Keratinocyte (primary cell): ENCODE measurements around the gene TEX38. TPM values are rescaled to one million over a fixed set of nuclear protein-coding genes. Genes with fewer than 3 reads are reported as not detected.
"Not testable (repeated sequence)": the region's sequence is repeated elsewhere in the genome, so short reads cannot be mapped to it uniquely, and the experiment has no call there.

Experiments used
- DNase-seq: peaks from one replicate; pipeline ENCODE4 v3.0.0-alpha.2; 2011; ENCODE audit warnings: low read depth, missing footprints, low spot score
- FAIRE-seq: peaks from 2 replicates; lab custom pipeline; 2011; peaks lifted over from hg19 to GRCh38; lab: Jason Lieb, UNC
- H2AFZ ChIP-seq: 2 replicates; pipeline ENCODE4 v1.6.0; 2012; ENCODE audit warnings: low read length, control low read depth, inconsistent platforms; ENCODE audit not compliant: control insufficient read depth
- H3K27ac ChIP-seq: 2 replicates; pipeline ENCODE4 v1.5.1; 2011; ENCODE audit warnings: low read length; ENCODE audit not compliant: control insufficient read depth, insufficient read depth
- H3K27me3 ChIP-seq: 3 replicates; pipeline ENCODE4 v1.6.0; 2011; ENCODE audit warnings: low read length; ENCODE audit not compliant: control insufficient read depth, insufficient read depth; ENCODE audit errors: extremely low read depth
- H3K36me3 ChIP-seq, 2 experiments: 2 replicates in 1 of 2; 3 replicates in 1 of 2; pipeline ENCODE4 v1.5.1; 2011; ENCODE audit warnings: low read length in 2 of 2, mild to moderate bottlenecking in 1 of 2; ENCODE audit not compliant: control insufficient read depth in 2 of 2, insufficient read depth in 2 of 2; ENCODE audit errors: extremely low read depth in 1 of 2
- H3K4me1 ChIP-seq: 3 replicates; pipeline ENCODE4 v1.5.1; 2011; ENCODE audit warnings: low read length; ENCODE audit not compliant: control insufficient read depth, insufficient read depth; ENCODE audit errors: extremely low read depth
- H3K4me2 ChIP-seq: 3 replicates; pipeline ENCODE4 v1.6.0; 2011; ENCODE audit warnings: low read depth, low read length; ENCODE audit not compliant: control insufficient read depth, insufficient read depth; ENCODE audit errors: extremely low read depth
- H3K4me3 ChIP-seq, 3 experiments: fragments of 200-600 bp in 1 of 3; sonication (generic) in 1 of 3; 2 replicates in 2 of 3; 3 replicates in 1 of 3; pipeline ENCODE4 v1.5.1; 2011 to 2016; ENCODE audit warnings: low read length in 3 of 3, mild to moderate bottlenecking in 3 of 3, control low read depth in 2 of 3, inconsistent platforms in 1 of 3, low read depth in 1 of 3, mixed read lengths in 1 of 3, mixed run types in 1 of 3, moderate library complexity in 1 of 3; ENCODE audit not compliant: control insufficient read depth in 2 of 3, insufficient read depth in 2 of 3; ENCODE audit errors: extremely low read depth in 1 of 3
- H3K79me2 ChIP-seq: 2 replicates; pipeline ENCODE4 v1.6.0; 2012; ENCODE audit warnings: low read length; ENCODE audit not compliant: control insufficient read depth, insufficient read depth
- H3K9ac ChIP-seq: 3 replicates; pipeline ENCODE4 v1.6.0; 2011; ENCODE audit warnings: low read length; ENCODE audit not compliant: control insufficient read depth, insufficient read depth; ENCODE audit errors: extremely low read depth
- H3K9me1 ChIP-seq: 3 replicates; pipeline ENCODE4 v1.6.0; 2011; ENCODE audit warnings: low read length; ENCODE audit not compliant: control insufficient read depth, insufficient read depth; ENCODE audit errors: extremely low read depth
- H3K9me3 ChIP-seq: 2 replicates; pipeline ENCODE4 v1.5.1; 2012; ENCODE audit warnings: low read depth, low read length; ENCODE audit not compliant: control insufficient read depth
- H4K20me1 ChIP-seq: 3 replicates; pipeline ENCODE4 v1.6.0; 2011; ENCODE audit warnings: low read length; ENCODE audit not compliant: control insufficient read depth, insufficient read depth; ENCODE audit errors: extremely low read depth
- CTCF ChIP-seq, 3 experiments: IDR thresholded peaks in 1 of 3; conservative IDR thresholded peaks in 1 of 3; optimal IDR thresholded peaks in 1 of 3; 2 replicates in 2 of 3; 3 replicates in 1 of 3; pipeline versions ENCODE3 to v1.5.1; 2011; ENCODE audit warnings: low read length in 3 of 3, mild to moderate bottlenecking in 3 of 3, moderate library complexity in 2 of 3, control low read depth in 1 of 3, inconsistent platforms in 1 of 3; ENCODE audit not compliant: insufficient read depth in 2 of 3; ENCODE audit errors: extremely low read depth in 1 of 3
- EZH2 ChIP-seq: IDR thresholded peaks from one replicate; pipeline ENCODE4 v1.6.1; 2012; ENCODE audit warnings: inconsistent platforms, mild to moderate bottlenecking, low read length, moderate library complexity
- dilution Hi-C: fragments of 300-500 bp; cut with MboI; formaldehyde crosslinking; loops from one replicate; pipeline ENCODE4 v1.7.0; 2020; ENCODE audit warnings: low sequenced_read_pairs; ENCODE audit not compliant: extremely low pct_ligation_motif_present
- polyA plus RNA-seq, 5 experiments: library from polyadenylated mRNA; depleted of rRNA in 3 of 5; stranded (reverse) in 3 of 5; stranded (forward) in 1 of 5; unstranded in 1 of 5; fragments of >200 nt; gene quantifications; 1 replicate in 1 of 5; 2 replicates in 3 of 5; 3 replicates in 1 of 5; pipeline versions ENCODE4 v1.2.1 to v1.2.3, GENCODE V29; 2011 to 2012; ENCODE audit warnings: missing spikeins in 2 of 5, low read depth in 1 of 5, low replicate concordance in 1 of 5

The TEX38 gene
- polyA plus RNA-seq, 1 donor (not counting 4 experiments of a cell fraction or from before 2014, with no cell fraction given) = not detected

GRCh38 chr1:46659307-46659870, 12.3 kb upstream of the TEX38 start:
- no peak overlapping the region for H3K9ac ChIP-seq
- no peaks in the 10 kb centered on the region for H3K9me3 ChIP-seq
- H3K4me3 ChIP-seq = no peak overlapping the region
- no peak overlapping the region for H3K27ac ChIP-seq
- peaks cover 7 to 13% of the 10 kb centered on the region in 2 experiments for H3K36me3 ChIP-seq
- no peaks in the 10 kb centered on the region for H3K79me2 ChIP-seq
- H4K20me1 ChIP-seq = no peaks in the 10 kb centered on the region
- dilution Hi-C loops = no loop called here
- H3K4me2 ChIP-seq = no peak overlapping the region
- FAIRE-seq = no peak
- H3K27me3 ChIP-seq = no peaks in the 10 kb centered on the region
- H3K4me1 ChIP-seq = no peaks in the 10 kb centered on the region
- TF ChIP-seq EZH2 (no peak), CTCF (optimal IDR thresholded peaks at IDR 0.05 in 1 of 3, IDR thresholded peaks at IDR 0.05 in 1 of 3, conservative IDR thresholded peaks at IDR 0.05 in 1 of 3; ENCODE audit: extremely low read depth in 1 of 3, insufficient read depth in 2 of 3, low read length in 3 of 3) (no peak)
- no peaks in the 10 kb centered on the region for H3K9me1 ChIP-seq
- DNase-seq = no peak
- no peak overlapping the region for H2AFZ ChIP-seq

GRCh38 chr1:46660116-46660515, 11.5 kb upstream of the TEX38 start:
- DNase-seq, H3K27me3 ChIP-seq, H3K9me1 ChIP-seq, H3K4me1 ChIP-seq, H4K20me1 ChIP-seq, H3K27ac ChIP-seq, dilution Hi-C loops, H3K9ac ChIP-seq, H2AFZ ChIP-seq, H3K4me2 ChIP-seq, FAIRE-seq, H3K4me3 ChIP-seq, H3K9me3 ChIP-seq, H3K79me2 ChIP-seq: not testable (repeated sequence)
- peaks cover 9 to 14% of the 10 kb centered on the region in 2 experiments for H3K36me3 ChIP-seq

GRCh38 chr1:46662919-46663318, 8.7 kb upstream of the TEX38 start:
- H3K36me3 ChIP-seq, FAIRE-seq, dilution Hi-C loops, H3K9me1 ChIP-seq, H4K20me1 ChIP-seq, H3K27ac ChIP-seq, H3K27me3 ChIP-seq, H3K9ac ChIP-seq, H3K4me1 ChIP-seq, H3K4me2 ChIP-seq, H2AFZ ChIP-seq, H3K9me3 ChIP-seq, H3K4me3 ChIP-seq, DNase-seq, H3K79me2 ChIP-seq: not testable (repeated sequence)
